Ishikawa (cell line): Measurements from ENCODE around the gene NDUFAF5.

Experiments used
- CEBPB ChIP-seq: IDR thresholded peaks from 2 replicates; pipeline ENCODE4 v1.6.1; 2012
- CREB1 ChIP-seq: IDR thresholded peaks from 2 replicates; pipeline ENCODE4 v1.6.1; 2012; ENCODE audit warnings: low read depth
- EGR1 ChIP-seq: IDR thresholded peaks from 2 replicates; pipeline ENCODE4 v1.6.1; 2012
- EP300 ChIP-seq: IDR thresholded peaks from 2 replicates; pipeline ENCODE4 v1.6.1; 2012; ENCODE audit warnings: borderline replicate concordance
- FOXM1 ChIP-seq: IDR thresholded peaks from 2 replicates; pipeline ENCODE4 v1.6.1; 2012; ENCODE audit warnings: low read depth, borderline replicate concordance
- MAX ChIP-seq: IDR thresholded peaks from 2 replicates; pipeline ENCODE4 v1.6.1; 2012
- NFIC ChIP-seq: IDR thresholded peaks from 2 replicates; pipeline ENCODE4 v1.6.1; 2012
- RAD21 ChIP-seq: IDR thresholded peaks from 2 replicates; pipeline ENCODE4 v1.6.1; 2012; ENCODE audit warnings: low read depth
- REST ChIP-seq: IDR thresholded peaks from 2 replicates; pipeline ENCODE4 v1.6.1; 2012; ENCODE audit warnings: low read depth, mild to moderate bottlenecking
- TAF1 ChIP-seq: IDR thresholded peaks from 2 replicates; pipeline ENCODE4 v1.6.1; 2012; ENCODE audit warnings: low read depth, mild to moderate bottlenecking
- TCF12 ChIP-seq: IDR thresholded peaks from 2 replicates; pipeline ENCODE4 v1.6.1; 2012; ENCODE audit warnings: low read depth
- TEAD4 ChIP-seq: IDR thresholded peaks from 2 replicates; pipeline ENCODE4 v1.6.1; 2012
- USF1 ChIP-seq: IDR thresholded peaks from 2 replicates; pipeline ENCODE4 v1.6.1; 2012
- YY1 ChIP-seq: IDR thresholded peaks from 2 replicates; pipeline ENCODE4 v1.6.1; 2012; ENCODE audit warnings: low read depth
- ZBTB7A ChIP-seq: IDR thresholded peaks from 2 replicates; pipeline ENCODE4 v1.6.1; 2012; ENCODE audit warnings: low read depth

Gene NDUFAF5

GRCh38 chr20:13791540-13792459 lies 7.0 kb downstream of the NDUFAF5 start:
- TF ChIP-seq EGR1 (no peak), CEBPB (no peak), YY1 (no peak), TAF1 (no peak), RAD21 (no peak), EP300 (no peak), TCF12 (no peak)

GRCh38 chr20:13793001-13793400 lies 8.2 kb downstream of the NDUFAF5 start:
- TF ChIP-seq EP300 (no peak), TEAD4 (no peak), NFIC (no peak), CEBPB (no peak), ZBTB7A (no peak)

GRCh38 chr20:13794667-13795066 lies 9.8 kb downstream of the NDUFAF5 start:
- TF ChIP-seq USF1 (no peak), CREB1 (no peak), CEBPB (no peak), YY1 (no peak), EGR1 (no peak), TAF1 (no peak), EP300 (no peak), FOXM1 (no peak), TCF12 (no peak), TEAD4 (no peak), RAD21 (no peak), REST (no peak), MAX (no peak), NFIC (no peak), ZBTB7A (no peak)

GRCh38 chr20:13799040-13799439 lies 14.2 kb downstream of the NDUFAF5 start:
- no peak for TF ChIP-seq TAF1
- TF ChIP-seq CREB1 = no peak
- TF ChIP-seq RAD21 = no peak
- no peak for TF ChIP-seq USF1
- TF ChIP-seq EGR1 = no peak
- TF ChIP-seq TEAD4 = no peak
- no peak for TF ChIP-seq MAX
- TF ChIP-seq REST = no peak
- no peak for TF ChIP-seq CEBPB
- no peak for TF ChIP-seq EP300
- TF ChIP-seq TCF12 = no peak
- no peak for TF ChIP-seq ZBTB7A
- no peak for TF ChIP-seq YY1
- no peak for TF ChIP-seq FOXM1
- TF ChIP-seq NFIC = no peak

- TF ChIP-seq TEAD4 (no peak), CREB1 (no peak), FOXM1 (no peak), YY1 (no peak), EGR1 (no peak), TCF12 (no peak), NFIC (no peak), REST (no peak), RAD21 (no peak), TAF1 (no peak), USF1 (no peak), ZBTB7A (no peak), EP300 (no peak), CEBPB (no peak), MAX (no peak)
These were observed 15.1 kb downstream of the NDUFAF5 start for GRCh38 chr20:13799974-13800373.
